Subcutaneous abdominal adipose tissue (tissue), 5 donors: ENCODE data around the gene CNTFR.
"Not testable (repeated sequence)": the region's sequence is repeated elsewhere in the genome, so short reads cannot be mapped to it uniquely, and the experiment has no call there.

Experiments
- H3K27ac ChIP-seq: one replicate; pipeline ENCODE4 v1.7.0; 2013; ENCODE audit warnings: low read depth, mild to moderate bottlenecking, inconsistent platforms, low read length, moderate library complexity
- H3K27me3 ChIP-seq, 5 donors: one replicate each; pipeline ENCODE4 v1.7.0; 2013; ENCODE audit warnings: low read length in 5 of 5, inconsistent platforms in 1 of 5; ENCODE audit not compliant: control insufficient read depth in 5 of 5, insufficient read depth in 4 of 5
- H3K36me3 ChIP-seq, 5 donors: one replicate each; pipeline ENCODE4 v1.7.0; 2013; ENCODE audit warnings: low read length in 5 of 5; ENCODE audit not compliant: control insufficient read depth in 5 of 5, insufficient read depth in 5 of 5
- H3K4me1 ChIP-seq, 5 donors: one replicate each; pipeline ENCODE4 v1.7.0; 2013; ENCODE audit warnings: low read length in 5 of 5, mild to moderate bottlenecking in 3 of 5, moderate library complexity in 1 of 5; ENCODE audit not compliant: control insufficient read depth in 5 of 5, insufficient read depth in 5 of 5
- H3K4me3 ChIP-seq, 5 donors: one replicate each; pipeline ENCODE4 v1.7.0; 2013; ENCODE audit warnings: low read length in 5 of 5, low read depth in 1 of 5
- H3K9ac ChIP-seq, 5 donors: one replicate each; pipeline ENCODE4 v1.7.0; 2013; ENCODE audit warnings: low read length in 5 of 5, mild to moderate bottlenecking in 4 of 5, moderate library complexity in 3 of 5
- H3K9me3 ChIP-seq, 5 donors: one replicate each; pipeline ENCODE4 v1.7.0; 2013; ENCODE audit warnings: low read length in 5 of 5; ENCODE audit not compliant: control insufficient read depth in 5 of 5
- donor health status: healthy.
- donor health status: healthy.
- donor health status: healthy.
- donor health status: healthy.
- donor health status: healthy.

The CNTFR gene

DNA sequence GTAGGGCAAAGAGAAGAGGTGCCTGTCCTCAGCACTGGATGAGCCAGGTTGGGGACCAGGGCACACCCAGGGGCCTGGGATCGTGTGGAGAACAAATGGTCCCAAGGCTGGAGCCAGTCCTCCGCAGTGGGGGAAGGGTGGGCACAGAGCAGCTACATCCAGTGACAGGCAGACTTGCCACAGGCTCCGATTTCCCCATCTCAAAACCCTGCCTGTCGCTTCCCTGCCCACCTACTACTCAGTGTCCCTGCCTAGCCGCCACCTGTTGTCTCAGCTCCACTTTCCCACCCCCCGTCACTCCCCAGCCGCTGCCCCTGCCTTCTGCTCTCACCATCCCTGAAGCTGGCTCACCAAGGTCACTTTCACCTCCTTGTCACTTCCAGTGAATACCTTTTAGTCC is 52.8 kb downstream of the CNTFR start:
- Histone ChIP-seq H3K27me3 (peaks cover 0 to 17% (median 4%) of the 10 kb centered on the region in 5 donors), H3K27ac (no peak overlapping the region), H3K9ac (no peak overlapping the region), H3K9me3 (no peaks in the 10 kb centered on the region), H3K36me3 (no peaks in the 10 kb centered on the region), H3K4me3 (no peak overlapping the region), H3K4me1 (no peaks in the 10 kb centered on the region)

DNA sequence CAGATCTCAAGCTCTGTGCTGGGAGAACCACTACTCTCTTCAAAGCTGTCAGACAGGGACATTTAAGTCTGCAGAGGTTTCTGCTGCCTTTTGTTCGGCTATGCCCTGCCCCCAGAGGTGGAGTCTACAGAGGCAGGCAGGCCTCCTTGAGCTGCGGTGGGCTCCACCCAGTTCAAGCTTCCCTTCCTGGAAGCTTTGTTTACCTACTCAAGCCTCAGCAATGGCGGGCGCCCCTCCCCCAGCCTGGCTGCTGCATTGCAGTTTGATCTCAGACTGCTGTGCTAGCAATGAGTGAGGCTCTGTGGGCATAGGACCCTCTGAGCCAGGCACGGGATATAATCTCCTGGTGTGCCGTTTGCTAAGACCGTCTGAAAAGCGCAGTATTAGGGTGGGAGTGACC is 57.5 kb downstream of the CNTFR start:
- not testable (repeated sequence) for H3K4me3 ChIP-seq, H3K36me3 ChIP-seq, H3K4me1 ChIP-seq, H3K9ac ChIP-seq, H3K9me3 ChIP-seq, H3K27ac ChIP-seq, H3K27me3 ChIP-seq

DNA sequence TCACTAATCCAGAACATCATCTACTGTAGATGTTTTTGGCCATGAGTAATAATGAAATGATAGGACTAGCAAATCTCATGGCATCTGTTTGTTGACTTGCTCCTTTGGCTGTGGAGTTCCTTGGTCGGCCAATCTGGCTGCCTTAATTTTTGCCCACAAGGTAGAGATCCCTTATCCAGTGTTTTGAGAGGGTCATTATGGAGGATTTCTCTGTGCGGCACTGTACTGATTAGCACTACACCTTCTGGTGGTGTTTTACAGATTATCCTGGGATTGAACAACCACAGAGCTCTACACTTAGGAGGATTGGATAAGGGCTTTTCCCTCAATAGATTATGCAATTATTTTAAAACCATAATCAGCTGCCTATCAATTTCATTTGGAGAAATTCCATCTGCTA is 63.5 kb downstream of the CNTFR start:
- no peaks in the 10 kb centered on the region for H3K36me3 ChIP-seq
- H3K9ac ChIP-seq, result no peak overlapping the region
- no peak overlapping the region for H3K4me3 ChIP-seq
- no peak overlapping the region for H3K27ac ChIP-seq
- peaks cover 0 to 5% (median 4%) of the 10 kb centered on the region in 5 donors for H3K27me3 ChIP-seq
- H3K4me1 ChIP-seq, result peaks cover 0 to 12% (median 11%) of the 10 kb centered on the region in 5 donors
- no peaks in the 10 kb centered on the region for H3K9me3 ChIP-seq

DNA sequence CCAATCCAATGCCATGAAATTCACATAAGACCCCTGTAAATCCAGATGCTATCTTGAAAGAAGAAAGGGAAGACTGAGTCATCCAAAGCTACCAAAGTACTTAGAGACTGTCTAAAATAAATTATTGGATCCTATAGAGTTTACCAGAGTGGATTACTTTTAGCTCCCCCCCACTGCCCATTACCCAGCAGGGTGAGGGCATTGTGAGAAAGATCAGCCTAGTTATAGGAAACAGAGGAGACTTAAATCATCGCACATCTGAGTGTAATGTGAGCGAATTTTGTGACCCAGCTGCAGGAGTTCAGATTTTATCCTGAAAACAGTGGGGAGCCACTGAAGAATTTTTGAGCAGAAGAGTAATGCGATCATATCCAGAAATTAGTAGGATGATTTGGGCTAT is 65.2 kb downstream of the CNTFR start:
- Histone ChIP-seq H3K27ac (no peak overlapping the region), H3K4me3 (no peak overlapping the region), H3K4me1 (peaks cover 2 to 16% (median 11%) of the 10 kb centered on the region in 5 donors), H3K27me3 (peaks cover 0 to 5% (median 4%) of the 10 kb centered on the region in 5 donors), H3K36me3 (no peaks in the 10 kb centered on the region), H3K9me3 (no peaks in the 10 kb centered on the region), H3K9ac (no peak overlapping the region)

DNA sequence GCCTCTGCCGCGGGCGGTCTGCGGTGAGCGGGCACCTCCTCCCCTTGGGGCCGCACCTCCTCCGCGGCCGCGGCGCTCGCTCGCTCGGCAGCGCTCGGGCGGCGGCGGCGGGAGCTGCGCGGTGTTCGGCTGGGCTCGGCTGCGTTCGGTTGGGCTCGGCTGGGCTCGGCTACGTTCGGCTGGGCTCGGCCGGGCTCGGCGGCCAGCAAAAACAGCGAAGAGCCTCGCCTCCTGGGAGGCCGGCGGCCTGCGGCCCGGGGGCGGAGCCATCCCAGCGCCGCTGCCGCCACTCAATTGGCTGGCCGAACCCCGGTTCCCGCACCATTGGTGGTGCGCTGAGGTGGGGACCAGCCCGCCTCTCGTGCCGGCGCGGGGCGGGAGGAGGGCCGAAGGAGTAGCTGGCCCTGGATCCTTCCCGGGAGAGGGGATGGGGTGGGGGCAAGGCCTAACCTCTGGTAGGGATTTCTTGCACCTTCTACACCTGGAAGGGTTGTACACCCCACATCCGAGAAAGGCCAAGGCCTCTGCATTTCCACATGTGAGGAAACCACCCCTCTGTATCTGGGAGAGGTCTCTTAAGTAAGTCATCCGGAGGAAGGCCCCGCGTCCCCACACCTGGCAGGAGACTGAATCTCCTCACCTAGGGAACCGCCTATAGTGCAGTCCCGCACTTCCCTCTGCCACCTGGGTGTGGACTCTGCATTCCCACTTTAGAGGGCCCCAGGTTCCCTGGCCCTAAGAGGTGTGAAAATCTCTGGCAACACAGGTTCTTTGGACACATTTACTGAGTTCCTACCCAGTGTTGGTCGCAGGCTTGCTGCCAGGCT is 66.3 kb downstream of the CNTFR start, which contains the start of gene ENHO:
Gene ENHO, minus strand, starts transcription at position 20 of the 827 bp plus-strand sequence. CDS start 1,295 bp downstream, outside the sequence.
- no peaks in the 10 kb centered on the region for H3K9me3 ChIP-seq
- H3K4me3 ChIP-seq, result peak within 1 kb of the TSS; percentile 20 to 59 (median 55)
- peaks cover 2 to 24% (median 16%) of the 10 kb centered on the region in 5 donors for H3K4me1 ChIP-seq
- peaks cover 0 to 5% (median 4%) of the 10 kb centered on the region in 5 donors for H3K27me3 ChIP-seq
- no peak within 1 kb of the TSS for H3K27ac ChIP-seq
- H3K36me3 ChIP-seq, result no peaks in the 10 kb centered on the region
- peak within 1 kb of the TSS in 2 of 5 donors; percentile 53 to 59 for H3K9ac ChIP-seq

DNA sequence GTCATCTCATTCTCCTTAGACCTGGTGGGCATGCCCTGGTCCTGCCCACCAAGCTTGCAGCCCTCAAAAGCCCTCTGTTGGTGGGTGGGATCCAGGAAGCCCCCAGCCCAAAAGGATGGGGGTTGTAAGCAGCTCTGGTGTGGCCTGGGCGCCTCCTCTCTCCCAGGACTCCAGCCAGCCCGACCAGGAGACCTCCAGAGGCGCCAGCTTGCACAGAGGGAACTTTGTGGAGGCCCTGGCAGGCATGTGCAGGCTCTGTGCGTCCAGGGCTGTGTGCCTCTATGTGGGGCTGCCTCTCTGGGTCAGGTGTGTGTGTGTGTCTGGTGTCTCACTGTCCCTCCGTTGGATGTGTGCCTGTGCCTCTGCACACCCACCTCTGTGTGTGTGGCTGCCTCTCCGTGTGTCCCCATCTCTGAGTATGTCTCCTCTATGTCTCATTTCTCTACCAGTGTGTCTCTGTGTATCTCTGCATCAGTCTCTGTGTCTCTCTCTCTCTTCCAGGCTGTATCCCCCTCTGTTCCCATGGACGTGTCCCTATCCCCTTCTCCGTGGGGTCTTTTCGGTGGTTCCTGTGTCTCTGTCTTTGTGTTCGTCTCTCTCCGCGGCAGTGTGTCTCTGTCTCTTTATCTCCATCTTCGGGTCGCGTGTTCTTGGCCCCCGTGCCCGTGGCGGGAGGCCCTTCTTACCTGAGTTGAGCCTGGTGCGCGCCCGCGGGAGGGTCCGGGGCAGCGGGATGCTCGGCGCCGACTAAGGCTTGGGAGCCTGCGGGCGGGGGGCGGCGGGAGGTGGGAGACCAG is 67.2 kb downstream of the CNTFR start:
- Histone ChIP-seq H3K4me1 (peaks cover 2 to 33% (median 23%) of the 10 kb centered on the region in 5 donors), H3K27ac (no peak overlapping the region), H3K9ac (peak overlapping the region in 2 of 5 donors; percentile 53 to 59), H3K36me3 (no peaks in the 10 kb centered on the region), H3K9me3 (no peaks in the 10 kb centered on the region), H3K4me3 (peak overlapping the region; percentile 20 to 59 (median 52)), H3K27me3 (peaks cover 0 to 5% (median 4%) of the 10 kb centered on the region in 5 donors)

DNA sequence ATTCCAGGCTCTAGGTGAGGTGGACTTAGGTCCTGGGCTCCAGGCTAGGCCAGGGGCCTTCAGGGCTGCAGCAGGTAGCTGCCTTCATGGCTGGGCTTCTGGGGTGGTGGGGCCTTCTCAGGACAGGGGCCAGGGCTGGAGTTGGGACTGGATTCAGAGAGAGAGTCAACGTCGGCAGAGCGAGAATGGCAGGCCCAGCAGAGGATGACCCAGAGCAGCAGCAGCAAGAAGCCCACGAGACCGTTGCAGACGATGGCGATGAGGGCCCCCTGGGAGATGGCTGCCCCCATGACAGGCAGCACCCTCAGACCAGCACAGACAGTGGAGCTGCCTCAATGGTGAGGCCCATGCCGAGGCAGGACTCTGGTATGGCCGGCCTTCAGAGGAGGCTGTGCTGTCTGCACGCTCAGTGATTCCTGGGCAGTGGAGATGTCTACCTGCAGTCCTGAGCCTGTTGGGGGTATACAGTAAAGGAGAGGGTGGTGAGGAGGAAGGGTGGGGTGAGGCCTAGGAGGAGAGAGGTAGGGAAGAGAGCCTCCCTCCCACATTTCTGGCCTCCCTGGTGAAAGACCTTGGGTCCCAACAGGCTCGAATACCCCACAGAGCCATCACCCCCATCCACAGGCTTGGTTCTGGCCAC is 68.0 kb downstream of the CNTFR start:
- peaks cover 0 to 5% (median 4%) of the 10 kb centered on the region in 5 donors for H3K27me3 ChIP-seq
- H3K27ac ChIP-seq, result no peak overlapping the region
- no peak overlapping the region for H3K4me3 ChIP-seq
- no peaks in the 10 kb centered on the region for H3K9me3 ChIP-seq
- H3K4me1 ChIP-seq, result peaks cover 2 to 33% (median 23%) of the 10 kb centered on the region in 5 donors
- no peak overlapping the region for H3K9ac ChIP-seq
- no peaks in the 10 kb centered on the region for H3K36me3 ChIP-seq

DNA sequence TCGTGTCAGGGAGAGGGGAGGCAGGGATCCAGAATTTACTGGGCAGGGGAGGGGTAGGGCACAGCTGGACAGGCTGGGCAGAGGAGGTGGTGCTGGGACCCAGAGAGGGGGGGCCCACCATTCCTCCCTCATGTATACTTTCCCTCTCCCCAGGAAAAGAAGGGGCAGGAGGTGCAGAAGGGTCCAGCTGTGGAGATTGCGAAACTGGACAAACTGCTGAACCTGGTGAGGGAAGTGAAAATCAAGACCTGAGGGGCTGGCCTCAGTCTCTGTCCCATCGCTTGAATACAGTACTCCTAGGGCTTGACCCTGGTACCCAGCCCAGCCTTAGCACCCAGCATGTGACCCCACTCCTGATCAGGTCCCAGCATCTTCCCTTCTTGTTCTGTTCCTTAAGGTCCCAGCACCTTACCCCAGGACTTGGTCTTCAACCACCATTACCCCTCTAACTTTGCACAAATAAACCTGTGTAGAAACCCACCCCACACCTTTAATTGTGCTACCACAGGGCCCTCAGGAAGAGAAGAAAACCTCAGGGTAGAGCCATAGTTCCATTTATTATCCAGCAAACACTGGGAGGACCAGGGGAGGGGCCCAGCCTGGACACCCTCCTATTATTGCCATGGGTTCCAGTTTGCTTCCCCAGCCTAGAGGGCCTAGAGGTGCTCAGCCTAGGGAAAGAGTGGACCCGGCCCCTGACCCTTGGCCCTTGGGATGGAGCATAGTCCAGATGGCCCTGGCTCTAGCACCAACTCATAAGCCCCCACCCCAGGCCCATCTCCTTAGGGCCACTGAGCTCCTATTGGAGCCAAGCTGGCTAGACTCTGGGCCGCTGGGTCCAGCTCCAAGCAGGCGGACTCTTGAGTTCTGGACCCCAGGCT is 68.8 kb downstream of the CNTFR start:
- Histone ChIP-seq H3K27me3 (peaks cover 0 to 5% (median 4%) of the 10 kb centered on the region in 5 donors), H3K27ac (no peak overlapping the region), H3K36me3 (no peaks in the 10 kb centered on the region), H3K4me3 (no peak overlapping the region), H3K4me1 (peaks cover 2 to 33% (median 23%) of the 10 kb centered on the region in 5 donors), H3K9me3 (no peaks in the 10 kb centered on the region), H3K9ac (no peak overlapping the region)

DNA sequence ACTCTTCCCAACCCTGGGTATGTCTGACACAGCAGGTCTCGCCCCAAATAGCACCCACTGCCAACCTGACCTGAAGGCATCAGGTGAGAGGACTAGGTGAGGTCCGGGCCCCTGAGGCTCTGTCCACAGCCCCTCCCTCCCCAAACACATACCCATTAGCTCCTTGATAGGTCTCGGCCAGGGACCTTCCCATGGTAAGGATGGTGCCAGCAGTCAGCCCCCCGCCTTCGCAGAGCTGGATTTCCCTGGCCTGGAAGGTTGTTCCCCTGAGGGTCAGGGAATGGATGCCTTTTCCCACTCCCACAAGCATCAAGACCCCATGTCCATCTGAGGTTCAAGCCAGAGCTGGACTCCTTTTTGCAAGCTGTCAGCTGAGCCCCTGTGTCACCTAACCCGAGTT is 69.4 kb downstream of the CNTFR start:
- Histone ChIP-seq H3K9ac (no peak overlapping the region), H3K27ac (no peak overlapping the region), H3K4me1 (peaks cover 2 to 33% (median 23%) of the 10 kb centered on the region in 5 donors), H3K4me3 (no peak overlapping the region), H3K36me3 (no peaks in the 10 kb centered on the region), H3K9me3 (no peaks in the 10 kb centered on the region), H3K27me3 (peaks cover 0 to 5% (median 4%) of the 10 kb centered on the region in 5 donors)
